Mucosa of rectum (tissue), 2 donors: ENCODE measurements around the gene TMEM141.
"Not testable (repeated sequence)": the region's sequence is repeated elsewhere in the genome, so short reads cannot be mapped to it uniquely, and the experiment has no call there.

ENCODE experiments used
- H3K27ac ChIP-seq, 2 donors: one replicate each; pipeline ENCODE4 v1.7.0; 2013; ENCODE audit warnings: inconsistent platforms in 2 of 2, low read depth in 2 of 2, low read length in 2 of 2
- H3K27me3 ChIP-seq, 2 donors: one replicate each; pipeline ENCODE4 v1.7.0; 2013; ENCODE audit warnings: low read length in 2 of 2; ENCODE audit not compliant: control insufficient read depth in 2 of 2, insufficient read depth in 2 of 2
- H3K36me3 ChIP-seq, 2 donors: one replicate each; pipeline ENCODE4 v1.7.0; 2013; ENCODE audit warnings: low read length in 2 of 2; ENCODE audit not compliant: control insufficient read depth in 2 of 2, insufficient read depth in 2 of 2
- H3K4me1 ChIP-seq, 2 donors: one replicate each; pipeline ENCODE4 v1.7.0; 2013; ENCODE audit warnings: low read length in 2 of 2, mild to moderate bottlenecking in 1 of 2; ENCODE audit not compliant: control insufficient read depth in 2 of 2, insufficient read depth in 2 of 2
- H3K4me3 ChIP-seq, 2 donors: one replicate each; pipeline ENCODE4 v1.7.0; 2013; ENCODE audit warnings: low read length in 2 of 2
- H3K9ac ChIP-seq, 2 donors: one replicate each; pipeline ENCODE4 v1.7.0; 2013; ENCODE audit warnings: low read length in 2 of 2, low read depth in 1 of 2, mild to moderate bottlenecking in 1 of 2
- H3K9me3 ChIP-seq, 2 donors: one replicate each; pipeline ENCODE4 v1.7.0; 2013; ENCODE audit warnings: low read length in 2 of 2; ENCODE audit not compliant: control insufficient read depth in 2 of 2
- donor health status: healthy.
- donor health status: Normal muscosa, but diverticular disease.

TMEM141 gene

GRCh38 chr9:136755302-136756133 is 35.6 kb upstream of the TMEM141 start:
- H3K4me3 ChIP-seq, H3K27me3 ChIP-seq, H3K36me3 ChIP-seq, H3K27ac ChIP-seq, H3K9ac ChIP-seq, H3K4me1 ChIP-seq, H3K9me3 ChIP-seq: not testable (repeated sequence)

GRCh38 chr9:136756134-136756438 is 35.1 kb upstream of the TMEM141 start:
- H3K4me3 ChIP-seq = no peak overlapping the region
- peaks cover 0 to 8% of the 10 kb centered on the region in 2 donors for H3K9me3 ChIP-seq
- H3K36me3 ChIP-seq = no peaks in the 10 kb centered on the region
- H3K4me1 ChIP-seq = no peaks in the 10 kb centered on the region
- H3K27me3 ChIP-seq = no peaks in the 10 kb centered on the region
- H3K27ac ChIP-seq = no peak overlapping the region
- H3K9ac ChIP-seq = no peak overlapping the region

DNA sequence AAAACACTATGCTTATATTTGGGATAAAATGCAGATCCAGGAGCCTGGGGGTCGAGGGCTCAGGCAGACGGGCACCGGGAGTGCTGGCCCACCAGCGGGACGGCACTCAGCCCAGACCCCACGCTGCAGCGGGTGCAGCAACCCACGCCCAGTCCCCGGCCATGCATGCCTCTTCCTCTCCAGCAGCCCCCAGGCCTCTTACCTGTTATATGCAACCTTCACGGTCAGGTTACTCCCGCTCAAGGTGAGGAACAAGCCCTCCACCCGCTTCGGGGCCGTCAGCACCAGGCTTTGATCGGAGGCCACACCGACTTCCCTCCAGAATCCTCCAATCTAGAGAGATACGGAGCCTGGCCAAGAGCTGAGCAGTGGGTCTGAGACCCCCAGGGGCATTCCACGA is 34.3 kb upstream of the TMEM141 start:
- Histone ChIP-seq H3K4me3 (no peak overlapping the region), H3K27ac (no peak overlapping the region), H3K27me3 (peaks cover 0 to 2% of the 10 kb centered on the region in 2 donors), H3K36me3 (no peaks in the 10 kb centered on the region), H3K9me3 (peaks cover 0 to 7% of the 10 kb centered on the region in 2 donors), H3K9ac (no peak overlapping the region), H3K4me1 (no peaks in the 10 kb centered on the region)

DNA sequence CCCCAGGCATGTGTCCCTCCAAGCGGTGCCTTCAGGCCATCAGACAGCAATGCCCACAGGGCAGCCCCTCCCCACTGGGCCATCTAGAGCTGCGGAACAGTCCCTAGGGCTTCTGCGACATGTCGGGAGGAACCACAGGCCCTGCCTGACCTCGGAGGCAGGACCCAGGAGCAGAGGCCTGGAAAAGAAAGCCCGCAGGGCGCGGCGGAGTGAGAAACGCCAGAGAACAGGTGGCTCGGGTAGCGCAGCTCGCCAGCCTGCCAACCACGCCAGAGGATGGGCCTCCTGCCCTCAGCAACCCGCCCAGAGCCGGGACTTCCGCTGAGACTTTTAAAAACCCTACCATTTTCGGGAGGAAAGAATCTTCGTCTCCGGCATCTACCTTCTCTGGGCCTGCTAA is 33.8 kb upstream of the TMEM141 start:
- no peak overlapping the region for H3K9ac ChIP-seq
- H3K36me3 ChIP-seq = no peaks in the 10 kb centered on the region
- peaks cover 0 to 6% of the 10 kb centered on the region in 2 donors for H3K9me3 ChIP-seq
- no peak overlapping the region for H3K4me3 ChIP-seq
- H3K27me3 ChIP-seq = peaks cover 0 to 2% of the 10 kb centered on the region in 2 donors
- no peaks in the 10 kb centered on the region for H3K4me1 ChIP-seq
- H3K27ac ChIP-seq = no peak overlapping the region

DNA sequence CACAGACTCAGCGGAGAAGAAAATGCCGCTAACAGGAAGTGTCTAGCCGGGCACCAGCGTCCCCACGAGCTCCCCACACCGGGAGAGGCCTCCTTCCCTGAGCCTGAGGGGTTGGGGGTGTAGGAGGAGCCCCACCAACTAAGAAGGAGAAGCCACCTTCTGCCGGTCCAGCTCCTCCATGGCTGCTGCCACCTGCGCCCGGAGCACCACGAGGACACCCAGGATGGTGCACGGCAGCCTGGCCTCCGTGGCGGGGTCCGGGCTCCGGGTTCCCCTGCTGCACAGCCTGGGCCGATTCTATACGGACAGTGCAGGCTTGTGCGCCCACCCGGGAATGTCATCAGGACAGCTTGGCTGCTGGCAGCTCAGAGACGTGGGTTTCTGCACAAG is 33.4 kb upstream of the TMEM141 start:
- Histone ChIP-seq H3K27me3 (peaks cover 0 to 2% of the 10 kb centered on the region in 2 donors), H3K9me3 (peaks cover 0 to 6% of the 10 kb centered on the region in 2 donors), H3K27ac (no peak overlapping the region), H3K4me1 (no peaks in the 10 kb centered on the region), H3K36me3 (no peaks in the 10 kb centered on the region), H3K9ac (no peak overlapping the region), H3K4me3 (no peak overlapping the region)

DNA sequence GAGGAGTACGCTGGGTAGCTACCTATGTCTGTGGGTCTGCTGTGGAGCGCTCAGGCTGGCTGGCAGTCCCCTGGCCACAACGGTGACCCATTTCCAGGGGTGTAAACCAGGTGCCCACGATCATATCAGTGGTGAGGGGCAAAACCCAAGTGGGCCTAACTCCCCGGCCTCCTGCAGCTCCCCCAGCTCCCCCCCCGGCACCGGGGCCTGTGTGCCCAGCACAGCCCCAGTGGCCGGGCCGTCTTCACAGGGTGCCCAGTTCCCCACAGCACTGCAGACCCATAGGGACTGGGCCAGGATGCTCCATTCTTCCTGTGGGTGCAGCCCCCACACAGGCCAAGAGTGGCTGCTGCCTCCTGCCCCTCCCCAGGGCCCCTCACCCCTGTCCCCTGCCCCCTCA is 32.1 kb upstream of the TMEM141 start:
- Histone ChIP-seq H3K9ac (no peak overlapping the region), H3K9me3 (peaks cover 0 to 6% of the 10 kb centered on the region in 2 donors), H3K4me1 (no peaks in the 10 kb centered on the region), H3K36me3 (no peaks in the 10 kb centered on the region), H3K27ac (no peak overlapping the region), H3K4me3 (no peak overlapping the region), H3K27me3 (peaks cover 0 to 2% of the 10 kb centered on the region in 2 donors)

GRCh38 chr9:136759436-136760325 is 31.5 kb upstream of the TMEM141 start:
- Histone ChIP-seq H3K36me3 (no peaks in the 10 kb centered on the region), H3K4me1 (peaks cover 2 to 3% of the 10 kb centered on the region in 2 donors), H3K27me3 (peaks cover 0 to 2% of the 10 kb centered on the region in 2 donors), H3K27ac (no peak overlapping the region), H3K9me3 (peaks cover 0 to 6% of the 10 kb centered on the region in 2 donors), H3K4me3 (no peak overlapping the region), H3K9ac (no peak overlapping the region)

- Histone ChIP-seq H3K4me3 (no peak overlapping the region), H3K27ac (no peak overlapping the region), H3K4me1 (peaks cover 5 to 10% of the 10 kb centered on the region in 2 donors), H3K9me3 (peaks cover 0 to 6% of the 10 kb centered on the region in 2 donors), H3K27me3 (peaks cover 0 to 2% of the 10 kb centered on the region in 2 donors), H3K9ac (no peak overlapping the region), H3K36me3 (no peaks in the 10 kb centered on the region)
Observed at GRCh38 chr9:136760424-136760823, 30.7 kb upstream of the TMEM141 start.

GRCh38 chr9:136760834-136761544 is 30.2 kb upstream of the TMEM141 start:
- H3K27me3 ChIP-seq, H3K9ac ChIP-seq, H3K9me3 ChIP-seq, H3K4me3 ChIP-seq, H3K27ac ChIP-seq, H3K36me3 ChIP-seq: not testable (repeated sequence)
- peaks cover 5 to 14% of the 10 kb centered on the region in 2 donors for H3K4me1 ChIP-seq

GRCh38 chr9:136761545-136761981 is 29.6 kb upstream of the TMEM141 start:
- Histone ChIP-seq H3K36me3 (no peaks in the 10 kb centered on the region), H3K4me1 (peaks cover 5 to 16% of the 10 kb centered on the region in 2 donors), H3K9ac (no peak overlapping the region), H3K27me3 (peaks cover 0 to 2% of the 10 kb centered on the region in 2 donors), H3K27ac (no peak overlapping the region), H3K4me3 (no peak overlapping the region), H3K9me3 (no peaks in the 10 kb centered on the region)
